ENCODE measurements around the gene SH3BGRL3. TPM values are rescaled to one million over a fixed set of nuclear protein-coding genes. Genes with fewer than 3 reads are reported as not detected.
"Not testable (repeated sequence)": the region's sequence is repeated elsewhere in the genome, so short reads cannot be mapped to it uniquely, and the experiment has no call there.

SH3BGRL3 gene
- polyA plus RNA-seq, 1 donor from 2014 or later, result 12.8 TPM

DNA sequence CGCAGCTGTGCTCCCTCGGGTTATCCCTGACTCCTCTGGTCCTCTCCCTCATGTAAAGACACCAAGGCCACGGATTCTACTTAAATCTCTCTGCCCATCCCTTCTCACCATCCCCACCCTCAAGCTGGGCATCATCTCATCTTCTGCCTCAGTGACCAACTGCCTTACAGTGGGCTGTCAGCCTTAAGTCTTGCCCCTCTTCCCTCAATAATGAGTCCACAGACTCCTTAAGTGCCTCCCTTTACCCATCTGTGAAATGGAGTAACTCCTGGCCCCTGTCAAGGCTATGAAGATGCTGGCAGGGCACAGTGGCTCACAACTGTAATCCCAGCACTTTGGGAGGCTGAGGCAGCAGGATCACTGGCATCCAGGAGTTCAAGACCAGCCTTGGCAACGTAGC lies 12.1 kb downstream of the SH3BGRL3 start:
- Histone ChIP-seq H3K9me3 (ENCODE audit: low read length) (no peaks in the 10 kb centered on the region), H3K4me3 (ENCODE audit: low read length) (no peak overlapping the region), H3K79me2 (replicated peaks; ENCODE audit: insufficient read depth, low read length) (no peaks in the 10 kb centered on the region), H3F3A (ENCODE audit: insufficient read depth, low read length, poor library complexity, severe bottlenecking) (no peaks in the 10 kb centered on the region), H2AFZ (ENCODE audit: low read depth, low read length) (no peak overlapping the region), H3K9me2 (ENCODE audit: insufficient read depth, low read length) (no peaks in the 10 kb centered on the region), H3K9ac (ENCODE audit: low read length) (no peak overlapping the region), H3K27ac (ENCODE audit: low read length) (no peak overlapping the region), H4K20me1 (ENCODE audit: insufficient read depth) (no peaks in the 10 kb centered on the region), H3K27me3 (ENCODE audit: insufficient read depth, low read depth, low read length) (no peaks in the 10 kb centered on the region), H3K4me2 (ENCODE audit: low read length) (no peak overlapping the region), H3K36me3 (ENCODE audit: insufficient read depth, low read length) (no peaks in the 10 kb centered on the region)
- TF ChIP-seq TAF1 (IDR thresholded peaks at IDR 0.05; ENCODE audit: low read depth), result no peak
- no peak for TF ChIP-seq POLR2AphosphoS5 (IDR thresholded peaks at IDR 0.05)
- no peak for TF ChIP-seq CTCF (IDR thresholded peaks at IDR 0.05; ENCODE audit: poor library complexity, severe bottlenecking)
- no peak for TF ChIP-seq EP300 (conservative IDR thresholded peaks at IDR 0.05; ENCODE audit: poor library complexity, severe bottlenecking)
- TF ChIP-seq, protein P1, sequence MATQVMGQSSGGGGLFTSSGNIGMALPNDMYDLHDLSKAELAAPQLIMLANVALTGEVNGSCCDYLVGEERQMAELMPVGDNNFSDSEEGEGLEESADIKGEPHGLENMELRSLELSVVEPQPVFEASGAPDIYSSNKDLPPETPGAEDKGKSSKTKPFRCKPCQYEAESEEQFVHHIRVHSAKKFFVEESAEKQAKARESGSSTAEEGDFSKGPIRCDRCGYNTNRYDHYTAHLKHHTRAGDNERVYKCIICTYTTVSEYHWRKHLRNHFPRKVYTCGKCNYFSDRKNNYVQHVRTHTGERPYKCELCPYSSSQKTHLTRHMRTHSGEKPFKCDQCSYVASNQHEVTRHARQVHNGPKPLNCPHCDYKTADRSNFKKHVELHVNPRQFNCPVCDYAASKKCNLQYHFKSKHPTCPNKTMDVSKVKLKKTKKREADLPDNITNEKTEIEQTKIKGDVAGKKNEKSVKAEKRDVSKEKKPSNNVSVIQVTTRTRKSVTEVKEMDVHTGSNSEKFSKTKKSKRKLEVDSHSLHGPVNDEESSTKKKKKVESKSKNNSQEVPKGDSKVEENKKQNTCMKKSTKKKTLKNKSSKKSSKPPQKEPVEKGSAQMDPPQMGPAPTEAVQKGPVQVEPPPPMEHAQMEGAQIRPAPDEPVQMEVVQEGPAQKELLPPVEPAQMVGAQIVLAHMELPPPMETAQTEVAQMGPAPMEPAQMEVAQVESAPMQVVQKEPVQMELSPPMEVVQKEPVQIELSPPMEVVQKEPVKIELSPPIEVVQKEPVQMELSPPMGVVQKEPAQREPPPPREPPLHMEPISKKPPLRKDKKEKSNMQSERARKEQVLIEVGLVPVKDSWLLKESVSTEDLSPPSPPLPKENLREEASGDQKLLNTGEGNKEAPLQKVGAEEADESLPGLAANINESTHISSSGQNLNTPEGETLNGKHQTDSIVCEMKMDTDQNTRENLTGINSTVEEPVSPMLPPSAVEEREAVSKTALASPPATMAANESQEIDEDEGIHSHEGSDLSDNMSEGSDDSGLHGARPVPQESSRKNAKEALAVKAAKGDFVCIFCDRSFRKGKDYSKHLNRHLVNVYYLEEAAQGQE (IDR thresholded peaks at IDR 0.05; ENCODE audit: borderline replicate concordance), result no peak
- no peak for TF ChIP-seq SMC3 (conservative IDR thresholded peaks at IDR 0.05; ENCODE audit: poor library complexity)
- no peak for TF ChIP-seq MXI1 (conservative IDR thresholded peaks at IDR 0.05; ENCODE audit: poor library complexity, severe bottlenecking)
- no peak for TF ChIP-seq RAD21 (conservative IDR thresholded peaks at IDR 0.05)
- TF ChIP-seq EZH2 (IDR thresholded peaks at IDR 0.05; ENCODE audit: borderline replicate concordance, insufficient read depth, low read length, poor library complexity, severe bottlenecking), result no peak

DNA sequence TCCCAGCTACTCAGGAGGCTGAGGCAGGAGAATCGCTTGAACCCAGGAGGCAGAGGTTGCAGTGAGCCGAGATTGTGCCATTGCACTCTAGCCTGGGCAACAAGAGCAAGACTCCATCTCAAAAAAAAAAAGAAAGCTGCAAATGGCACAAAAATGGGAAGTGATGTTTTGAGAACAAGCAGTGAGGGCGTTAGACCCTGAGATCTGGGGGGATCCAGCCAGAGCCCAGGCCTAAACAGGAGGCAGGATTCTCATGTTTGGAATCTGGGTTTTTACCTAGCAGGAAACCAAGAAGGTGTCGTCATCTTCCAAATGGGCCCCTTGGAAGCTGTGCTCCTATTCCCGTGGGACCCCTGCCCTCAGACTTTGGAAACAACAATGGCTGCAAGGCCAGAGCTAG lies 12.8 kb downstream of the SH3BGRL3 start:
- not testable (repeated sequence) for H2AFZ ChIP-seq (ENCODE audit: low read depth, low read length); H3K9me2 ChIP-seq (ENCODE audit: insufficient read depth, low read length); H3K9ac ChIP-seq (ENCODE audit: low read length); H3K27me3 ChIP-seq (ENCODE audit: insufficient read depth, low read depth, low read length); H3K27ac ChIP-seq (ENCODE audit: low read length); H3K4me3 ChIP-seq (ENCODE audit: low read length); H3K79me2 ChIP-seq (replicated peaks; ENCODE audit: insufficient read depth, low read length); H4K20me1 ChIP-seq (ENCODE audit: insufficient read depth); H3K4me2 ChIP-seq (ENCODE audit: low read length); H3K9me3 ChIP-seq (ENCODE audit: low read length); H3F3A ChIP-seq (ENCODE audit: insufficient read depth, low read length, poor library complexity, severe bottlenecking); H3K36me3 ChIP-seq (ENCODE audit: insufficient read depth, low read length)

DNA sequence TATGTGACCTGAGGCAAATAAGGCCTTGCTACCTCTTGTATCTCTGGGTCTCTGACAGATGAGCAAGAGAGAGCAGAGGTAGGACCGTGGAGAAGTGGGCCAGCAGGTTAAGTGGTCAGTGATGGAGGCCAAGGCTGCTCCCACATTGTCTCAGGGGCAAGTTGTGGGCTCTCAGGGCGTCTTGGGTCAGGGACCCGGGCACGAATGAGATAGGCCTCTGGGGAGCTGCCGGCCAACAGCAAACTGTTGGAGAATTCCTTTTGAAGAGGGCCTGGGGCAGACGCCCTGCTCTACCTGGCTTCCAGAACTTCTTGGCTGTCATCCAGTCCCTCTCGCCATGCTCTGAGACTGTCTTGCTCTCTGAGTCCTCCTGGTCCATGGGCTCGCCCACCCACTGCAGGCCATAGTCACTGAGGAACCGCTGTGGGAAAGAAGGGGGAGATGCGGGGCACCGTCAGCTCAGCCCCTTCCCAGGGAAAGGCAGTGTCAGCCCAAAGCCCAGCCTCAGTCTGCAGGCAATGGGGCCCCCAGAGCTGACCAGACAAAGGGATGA lies 14.1 kb downstream of the SH3BGRL3 start:
- Histone ChIP-seq H3K9ac (ENCODE audit: low read length) (no peak overlapping the region), H2AFZ (ENCODE audit: low read depth, low read length) (no peak overlapping the region), H3K4me2 (ENCODE audit: low read length) (no peak overlapping the region), H3K4me3 (ENCODE audit: low read length) (no peak overlapping the region), H3K9me2 (ENCODE audit: insufficient read depth, low read length) (no peaks in the 10 kb centered on the region), H3F3A (ENCODE audit: insufficient read depth, low read length, poor library complexity, severe bottlenecking) (no peaks in the 10 kb centered on the region), H4K20me1 (ENCODE audit: insufficient read depth) (no peaks in the 10 kb centered on the region), H3K79me2 (replicated peaks; ENCODE audit: insufficient read depth, low read length) (no peaks in the 10 kb centered on the region), H3K27me3 (ENCODE audit: insufficient read depth, low read depth, low read length) (no peaks in the 10 kb centered on the region), H3K36me3 (ENCODE audit: insufficient read depth, low read length) (no peaks in the 10 kb centered on the region), H3K9me3 (ENCODE audit: low read length) (no peaks in the 10 kb centered on the region), H3K27ac (ENCODE audit: low read length) (no peak overlapping the region)
- TF ChIP-seq POLR2AphosphoS5 (IDR thresholded peaks at IDR 0.05), result no peak
